Endometrium (tissue), 2 donors: ENCODE results near the gene GMPPA.
A peak's percentile ranks its signal among the peaks of the same experiment; 100 is the strongest.

Source experiments
- FAIRE-seq: peaks from 2 replicates; lab custom pipeline; 2012; peaks lifted over from hg19 to GRCh38; lab: Jason Lieb, UNC
- donor health status: control.
- donor health status: control.

The GMPPA gene

GRCh38 chr2:219522111-219523030 lies 23.7 kb downstream of the GMPPA start:
- no peak for FAIRE-seq

GRCh38 chr2:219523031-219523671 lies 24.5 kb downstream of the GMPPA start:
- FAIRE-seq, result no peak

GRCh38 chr2:219524817-219525216 lies 26.1 kb downstream of the GMPPA start:
- no peak for FAIRE-seq

GRCh38 chr2:219525533-219526232 lies 27.0 kb downstream of the GMPPA start:
- no peak for FAIRE-seq

GRCh38 chr2:219526320-219527075 lies 27.8 kb downstream of the GMPPA start:
- FAIRE-seq, result no peak

- FAIRE-seq, result no peak
These were observed 28.3 kb downstream of the GMPPA start for GRCh38 chr2:219527076-219527394.

- no peak for FAIRE-seq
These were observed 28.8 kb downstream of the GMPPA start for GRCh38 chr2:219527472-219527871.

- peak; percentile 18 for FAIRE-seq
These were observed 31.6 kb downstream of the GMPPA start for GRCh38 chr2:219530048-219530963.

GRCh38 chr2:219531639-219532377 lies 33.1 kb downstream of the GMPPA start:
- no peak for FAIRE-seq

- FAIRE-seq, result no peak
These were observed 33.6 kb downstream of the GMPPA start for GRCh38 chr2:219532378-219532649.

- no peak for FAIRE-seq
These were observed 35.4 kb downstream of the GMPPA start for GRCh38 chr2:219533930-219534661.

GRCh38 chr2:219536425-219536824 lies 37.7 kb downstream of the GMPPA start:
- FAIRE-seq, result no peak

- no peak for FAIRE-seq
These were observed 38.3 kb downstream of the GMPPA start for GRCh38 chr2:219536967-219537366.

GRCh38 chr2:219537657-219538488 lies 39.2 kb downstream of the GMPPA start:
- FAIRE-seq, result no peak

- no peak for FAIRE-seq
These were observed 39.8 kb downstream of the GMPPA start for GRCh38 chr2:219538504-219538951.

GRCh38 chr2:219538956-219539788 lies 40.5 kb downstream of the GMPPA start:
- FAIRE-seq, result no peak

- no peak for FAIRE-seq
These were observed 41.4 kb downstream of the GMPPA start for GRCh38 chr2:219539926-219540678.
